Gastroesophageal sphincter (tissue), 4 donors: ENCODE results near the gene STON1. TPM values are rescaled to one million over a fixed set of nuclear protein-coding genes. Genes with fewer than 3 reads are reported as not detected.

Experiments
- ATAC-seq: fragments of 150-250 bp; one replicate; pipeline ENCODE4 v1.9.1; 2016; ENCODE audit warnings: mild to moderate bottlenecking, moderate library complexity
- H3K27ac ChIP-seq, 4 donors: fragments of 200-600 bp; sonication (generic) in 3 of 4; 1 replicate in 3 of 4; 2 replicates in 1 of 4; pipeline ENCODE4 v1.5.1; 2016 to 2019
- H3K27me3 ChIP-seq: fragments of 200-600 bp; sonication (generic); one replicate; pipeline ENCODE4 v1.5.1; 2019
- H3K36me3 ChIP-seq, 2 donors: fragments of 200-600 bp; sonication (generic); one replicate each; pipeline ENCODE4 v1.5.1; 2019; ENCODE audit warnings: control low read depth in 1 of 2
- H3K4me1 ChIP-seq, 3 donors: fragments of 200-600 bp; sonication (generic); 1 replicate in 2 of 3; 2 replicates in 1 of 3; pipeline ENCODE4 v1.5.1; 2016 to 2019; ENCODE audit warnings: control low read depth in 2 of 3
- H3K4me3 ChIP-seq, 2 donors: fragments of 200-600 bp; sonication (generic); one replicate each; pipeline ENCODE4 v1.5.1; 2019; ENCODE audit warnings: mild to moderate bottlenecking in 1 of 2, moderate library complexity in 1 of 2
- H3K9me3 ChIP-seq, 3 donors: fragments of 200-600 bp; sonication (generic); one replicate each; pipeline ENCODE4 v1.5.1; 2017 to 2019; ENCODE audit warnings: control low read depth in 2 of 3
- CTCF ChIP-seq, 4 experiments: fragments of 200-600 bp in 2 of 4; fragments of 450-650 bp in 2 of 4; sonication (generic) in 1 of 4; IDR thresholded peaks; one replicate each; pipeline ENCODE4 v1.5.1; 2017 to 2019; ENCODE audit warnings: antibody characterized with exemption in 4 of 4, mild to moderate bottlenecking in 2 of 4, moderate library complexity in 2 of 4
- EP300 ChIP-seq: sonication (generic); formaldehyde crosslinking; IDR thresholded peaks from one replicate; pipeline ENCODE4 v1.6.1; 2017; ENCODE audit warnings: antibody characterized with exemption, mild to moderate bottlenecking
- POLR2A ChIP-seq, 2 donors: fragments of 450-650 bp; IDR thresholded peaks; one replicate each; pipeline ENCODE4 v1.6.1; 2017; ENCODE audit warnings: antibody characterized with exemption in 2 of 2, mild to moderate bottlenecking in 2 of 2, moderate library complexity in 1 of 2
- POLR2AphosphoS5 ChIP-seq: sonication (generic); formaldehyde crosslinking; IDR thresholded peaks from one replicate; pipeline ENCODE4 v1.6.1; 2017; ENCODE audit warnings: antibody characterized with exemption
- WGBS, 2 donors: methylation state at CpG; one replicate each; pipeline ENCODE4 v1.1.5; 2018; ENCODE audit warnings: low coverage in 1 of 2; 5-methylcytosine and 5-hydroxymethylcytosine counted together
- total RNA-seq, 4 donors: library from RNA; depleted of rRNA; stranded (reverse); fragments of >200 nt; gene quantifications; one replicate each; pipeline ENCODE4 v1.1.0, GENCODE V29; 2016

The STON1 gene
- total RNA-seq, 4 donors from 2014 or later: 118 to 263 (median 158) TPM

- Histone ChIP-seq H3K36me3 (no peaks in the 10 kb centered on the region), H3K4me1 (peaks cover 0 to 90% (median 11%) of the 10 kb centered on the region in 3 donors), H3K9me3 (no peaks in the 10 kb centered on the region), H3K27ac (peak overlapping the region; percentile 93 to 96 (median 94)), H3K27me3 (no peaks in the 10 kb centered on the region), H3K4me3 (peak overlapping the region; percentile 72 to 93)
- WGBS, 2 donors: 2 to 4% methylated on average over 5 of the region's 6 CpGs
- peak; percentile 48 for ATAC-seq
- peak; percentile 85 for TF ChIP-seq POLR2AphosphoS5
- no peak for TF ChIP-seq EP300
- TF ChIP-seq POLR2A (IDR thresholded peaks at IDR 0.05): peak; percentile 25 to 37
- TF ChIP-seq CTCF (IDR thresholded peaks at IDR 0.05): no peak
These were observed 1.2 kb downstream of the STON1 start for GRCh38 chr2:48531141-48531648.

GRCh38 chr2:48532174-48532573, 2.2 kb downstream of the STON1 start:
- Histone ChIP-seq H3K27me3 (no peaks in the 10 kb centered on the region), H3K9me3 (no peaks in the 10 kb centered on the region), H3K4me1 (peaks cover 0 to 80% (median 5%) of the 10 kb centered on the region in 3 donors), H3K4me3 (peak overlapping the region; percentile 72 to 93), H3K36me3 (no peaks in the 10 kb centered on the region), H3K27ac (peak overlapping the region; percentile 93 to 96 (median 94))
- ATAC-seq: no peak
- TF ChIP-seq POLR2A (IDR thresholded peaks at IDR 0.05) (no peak), CTCF (IDR thresholded peaks at IDR 0.05) (no peak)
- WGBS, 2 donors: 60 to 69% methylated on average over 2 to 4 of the region's 7 CpGs

GRCh38 chr2:48532824-48533223, 2.9 kb downstream of the STON1 start:
- peak overlapping the region; percentile 72 to 93 for H3K4me3 ChIP-seq
- 89 to 100% methylated on average over 4 to 5 of the region's 5 CpGs for WGBS, 2 donors
- H3K36me3 ChIP-seq: peaks cover 0 to 4% of the 10 kb centered on the region in 2 donors
- H3K4me1 ChIP-seq: peaks cover 0 to 74% (median 5%) of the 10 kb centered on the region in 3 donors
- H3K27me3 ChIP-seq: no peaks in the 10 kb centered on the region
- H3K9me3 ChIP-seq: no peaks in the 10 kb centered on the region
- TF ChIP-seq CTCF (IDR thresholded peaks at IDR 0.05): no peak
- no peak for TF ChIP-seq POLR2A (IDR thresholded peaks at IDR 0.05)
- no peak for TF ChIP-seq POLR2AphosphoS5
- no peak for TF ChIP-seq EP300
- H3K27ac ChIP-seq: peak overlapping the region; percentile 24 to 96 (median 77)
- ATAC-seq: no peak

GRCh38 chr2:48534781-48535180, 4.8 kb downstream of the STON1 start:
- Histone ChIP-seq H3K4me1 (peaks cover 0 to 66% (median 0%) of the 10 kb centered on the region in 3 donors), H3K27ac (peak overlapping the region in 3 of 4 donors; percentile 30 to 96 (median 93)), H3K9me3 (no peaks in the 10 kb centered on the region), H3K4me3 (peak overlapping the region in 1 of 2 donors; percentile 7), H3K27me3 (no peaks in the 10 kb centered on the region), H3K36me3 (peaks cover 0 to 14% of the 10 kb centered on the region in 2 donors)
- WGBS, 2 donors: 65 to 81% methylated on average over 4 to 5 of the region's 5 CpGs
- no peak for TF ChIP-seq POLR2A (IDR thresholded peaks at IDR 0.05)
- TF ChIP-seq CTCF (IDR thresholded peaks at IDR 0.05): no peak
- TF ChIP-seq EP300: no peak
- no peak for TF ChIP-seq POLR2AphosphoS5
- no peak for ATAC-seq

- H3K4me1 ChIP-seq: peaks cover 0 to 74% (median 5%) of the 10 kb centered on the region in 3 donors
- WGBS, 2 donors: 75 to 84% methylated on average over 6 of the region's 7 CpGs
- H3K27ac ChIP-seq: peak overlapping the region in 3 of 4 donors; percentile 58 to 79 (median 75)
- ATAC-seq: no peak
- H3K36me3 ChIP-seq: peaks cover 0 to 16% of the 10 kb centered on the region in 2 donors
- H3K9me3 ChIP-seq: no peaks in the 10 kb centered on the region
- no peak for TF ChIP-seq EP300
- no peak for TF ChIP-seq POLR2AphosphoS5
- TF ChIP-seq POLR2A (IDR thresholded peaks at IDR 0.05): no peak
- TF ChIP-seq CTCF (IDR thresholded peaks at IDR 0.05): no peak
- H3K4me3 ChIP-seq: no peak overlapping the region
- no peaks in the 10 kb centered on the region for H3K27me3 ChIP-seq
These were observed 10.4 kb downstream of the STON1 start for GRCh38 chr2:48540237-48540935.
